A549 (cell line): ENCODE results near the gene C17orf107. TPM values are rescaled to one million over a fixed set of nuclear protein-coding genes. Genes with fewer than 3 reads are reported as not detected.
A peak's percentile ranks its signal among the peaks of the same experiment; 100 is the strongest.

Experiments
- ATAC-seq, 2 experiments: fragments of 200-7000 bp in 1 of 2; fragments of >200 bp in 1 of 2; cut with Nextera tagmentation in 1 of 2; cut with Tn5 transposase in 1 of 2; 3 replicates each; pipeline versions ENCODE4 v1.8.0 to v1.9.1; 2018 to 2020; ENCODE audit warnings: mild to moderate bottlenecking in 1 of 2, moderate library complexity in 1 of 2
- CTCF ChIA-PET: fragments of 300-600 bp; sonication (Branson Sonifier 250); formaldehyde crosslinking; extraction: SDS; loops from one replicate; lab custom pipeline; 2021; ENCODE audit warnings: antibody characterized with exemption, inconsistent platforms; lab: Yijun Ruan, JAX
- POLR2A ChIA-PET: fragments of 350-600 bp; formaldehyde crosslinking; extraction: SDS; loops from one replicate; lab custom pipeline; 2021; ENCODE audit warnings: antibody characterized with exemption, inconsistent platforms; lab: Yijun Ruan, JAX
- DNase-seq, 2 experiments: peaks; one replicate each; pipeline versions ENCODE4 v3.0.0 to v3.0.0-alpha.2; 2011 to 2016; ENCODE audit warnings: low read depth in 1 of 2, low spot score in 1 of 2
- FAIRE-seq: peaks from 2 replicates; lab custom pipeline; 2011; peaks lifted over from hg19 to GRCh38; lab: Jason Lieb, UNC
- H3K27ac ChIP-seq, 2 experiments: fragments of >200 bp; sonication (Bioruptor Twin); formaldehyde crosslinking; 3 replicates each; pipeline ENCODE4 v1.5.1; 2016 to 2017
- H3K4me1 ChIP-seq: fragments of >200 bp; sonication (Bioruptor Twin); formaldehyde crosslinking; 3 replicates; pipeline ENCODE4 v1.6.1; 2016
- H3K4me2 ChIP-seq: fragments of >200 bp; sonication (Bioruptor Twin); formaldehyde crosslinking; 3 replicates; pipeline ENCODE4 v1.6.1; 2016
- H3K4me3 ChIP-seq: fragments of >200 bp; sonication (Bioruptor Twin); formaldehyde crosslinking; 3 replicates; pipeline ENCODE4 v1.5.1; 2016
- H3K9me3 ChIP-seq: fragments of >200 bp; sonication (Bioruptor Twin); formaldehyde crosslinking; 3 replicates; pipeline ENCODE4 v1.6.1; 2016
- BCL3 ChIP-seq: fragments of >200 bp; sonication (Bioruptor Twin); formaldehyde crosslinking; IDR thresholded peaks from 3 replicates; pipeline ENCODE4 v1.6.1; 2016
- EHF ChIP-seq: fragments of 250-450 bp; sonication (Bioruptor Pico); IDR thresholded peaks from 2 replicates; pipeline ENCODE4 v1.5.0; 2020; ENCODE audit warnings: mild to moderate bottlenecking
- ESRRA ChIP-seq: fragments of 150-350 bp; IDR thresholded peaks from 2 replicates; pipeline ENCODE4 v1.6.1; 2014; ENCODE audit warnings: mild to moderate bottlenecking, low read length, borderline replicate concordance
- GATA3 ChIP-seq: IDR thresholded peaks from 2 replicates; pipeline ENCODE4 v1.6.1; 2012; ENCODE audit warnings: borderline replicate concordance
- HMGXB4 ChIP-seq: fragments of 250-450 bp; sonication (Bioruptor Pico); IDR thresholded peaks from 2 replicates; pipeline ENCODE4 v1.5.0; 2021; ENCODE audit warnings: mild to moderate bottlenecking, moderate library complexity, borderline replicate concordance
- HOXA7 ChIP-seq: fragments of 250-450 bp; sonication (Bioruptor Pico); IDR thresholded peaks from 2 replicates; pipeline ENCODE4 v1.5.0; 2020; ENCODE audit warnings: mild to moderate bottlenecking, moderate library complexity
- JUN ChIP-seq, 2 experiments: fragments of >200 bp; sonication (Bioruptor Twin); formaldehyde crosslinking; IDR thresholded peaks; 2 replicates in 1 of 2; 3 replicates in 1 of 2; pipeline ENCODE4 v1.6.1; 2016 to 2017
- KDM1A ChIP-seq: fragments of 200-600 bp; sonication (generic); IDR thresholded peaks from 2 replicates; pipeline ENCODE4 v1.6.1; 2016; ENCODE audit warnings: low read depth, mild to moderate bottlenecking
- MAZ ChIP-seq: fragments of 150-350 bp; IDR thresholded peaks from 2 replicates; pipeline ENCODE4 v1.6.1; 2014; ENCODE audit warnings: antibody characterized with exemption, low read depth, low read length, borderline replicate concordance
- MYC ChIP-seq: IDR thresholded peaks from 2 replicates; pipeline ENCODE4 v1.6.1; 2012; ENCODE audit warnings: mild to moderate bottlenecking, inconsistent platforms, low read length, improper control_type of control experiment, borderline replicate concordance
- PBX3 ChIP-seq: IDR thresholded peaks from 2 replicates; pipeline ENCODE4 v1.6.1; 2012
- POLR2A ChIP-seq: IDR thresholded peaks from 2 replicates; pipeline ENCODE4 v1.6.1; 2012; ENCODE audit warnings: mild to moderate bottlenecking, low read length
- RARB ChIP-seq: fragments of 250-450 bp; sonication (Bioruptor Pico); IDR thresholded peaks from 2 replicates; pipeline ENCODE4 v1.8.0; 2021; ENCODE audit warnings: mild to moderate bottlenecking, moderate library complexity
- RCOR1 ChIP-seq: fragments of 150-350 bp; IDR thresholded peaks from 2 replicates; pipeline ENCODE4 v1.6.1; 2014; ENCODE audit warnings: antibody characterized with exemption, low read length, low read depth
- REST ChIP-seq: fragments of 200-600 bp; sonication (generic); IDR thresholded peaks from 2 replicates; pipeline ENCODE4 v1.6.1; 2016; ENCODE audit warnings: antibody characterized with exemption, mild to moderate bottlenecking, moderate library complexity
- RNF2 ChIP-seq: fragments of 200-600 bp; sonication (generic); IDR thresholded peaks from 2 replicates; pipeline ENCODE4 v1.6.1; 2016; ENCODE audit warnings: low read depth, mild to moderate bottlenecking, antibody characterized with exemption, moderate library complexity, borderline replicate concordance
- TFCP2L1 ChIP-seq: fragments of 250-450 bp; sonication (Bioruptor Pico); IDR thresholded peaks from 2 replicates; pipeline ENCODE4 v1.5.0; 2021; ENCODE audit warnings: mild to moderate bottlenecking
- TP53 ChIP-seq: fragments of 250-450 bp; sonication (Bioruptor Pico); IDR thresholded peaks from 2 replicates; pipeline ENCODE4 v1.5.0; 2021; ENCODE audit warnings: mild to moderate bottlenecking, moderate library complexity
- ZC3H11A ChIP-seq: fragments of 450-650 bp; IDR thresholded peaks from 2 replicates; pipeline ENCODE4 v1.6.1; 2014; ENCODE audit warnings: antibody characterized with exemption, mild to moderate bottlenecking
- WGBS: methylation state at CpG from one replicate; pipeline ENCODE4 v1.1.6; 2017; ENCODE audit errors: missing lambda C conversion rate; 5-methylcytosine and 5-hydroxymethylcytosine counted together
- polyA plus RNA-seq, 4 experiments: library from polyadenylated mRNA; depleted of rRNA in 3 of 4; stranded (reverse); fragments of >200 nt; fragmentation: RNase III in 1 of 4; extraction: RNeasy Plus Mini Kit Qiagen cat#74134 plus additional on column Dnase treatment in 1 of 4; gene quantifications; 2 replicates in 3 of 4; 3 replicates in 1 of 4; pipeline ENCODE4 v1.2.3, GENCODE V29; 2011 to 2017

Gene C17orf107
- polyA plus RNA-seq, 2 of the 4 experiments (the other 2 are of a cell fraction), result 0.13 to 0.30 TPM

- Histone ChIP-seq H3K4me2 (0 out of 3 replicates have a peak overlapping the region, but pooled peaks have one; percentile 1), H3K27ac (0 out of 6 replicates have a peak overlapping the region, but pooled peaks of 1 of the 2 experiments have one; percentile 5), H3K4me1 (peaks cover 65% of the 10 kb centered on the region), H3K9me3 (no peaks in the 10 kb centered on the region), H3K4me3 (no peak overlapping the region)
- no peak for DNase-seq
- ChIA-PET POLR2A (interaction anchor here (1.5 kb wide), 1 partner anchor 25 kb away, joined by 3 read pairs; the partner anchor contains the start of gene SPAG7), CTCF (interaction anchor here (1.2 to 2.6 kb wide), 5 partner anchors 34 to 45 kb away, joined by 3 to 11 read pairs (median 4); partner anchors contain the start of genes CAMTA2 and CHRNE)
- FAIRE-seq, result no peak
- ATAC-seq, result no peak
- TF ChIP-seq TFCP2L1 (CRISPR knock-in tag), result peak; percentile 43; the same call in 1 of the 2 replicates
- TF ChIP-seq RCOR1, result no peak
- 0 out of 3 replicates have a peak, but pooled peaks have one; percentile 20 for TF ChIP-seq BCL3
- TF ChIP-seq HOXA7, result peak; percentile 30; the same call in 1 of the 2 replicates
- 85% methylated on average over 13 of the region's 13 CpGs for WGBS
Observed at GRCh38 chr17:4942760-4943508, 43.6 kb downstream of the C17orf107 start.

GRCh38 chr17:4944163-4944553 lies 44.8 kb downstream of the C17orf107 start:
- TF ChIP-seq GATA3 (0 out of 2 replicates have a peak, but pooled peaks have one; percentile 10), RNF2 (no peak), TFCP2L1 (CRISPR knock-in tag) (peak; percentile 70)
- TF ChIP-seq, all 56 proteins: peak for 2
- peaks cover 55% of the 10 kb centered on the region for H3K4me1 ChIP-seq
- DNase-seq (no peak), ATAC-seq (no peak), FAIRE-seq (no peak)
- 63% methylated on average over 3 of the region's 3 CpGs for WGBS
- H3K9me3 ChIP-seq, result no peaks in the 10 kb centered on the region
- no peak overlapping the region for H3K4me3 ChIP-seq
- ChIA-PET POLR2A (interaction anchor here (5.3 kb wide), 1 partner anchor 23 kb away, joined by 67 read pairs; the partner anchor contains the start of gene SPAG7), CTCF (interaction anchor here (2.6 to 3.7 kb wide), 2 partner anchors 35 to 43 kb away, joined by 11 to 17 read pairs; partner anchors contain the start of gene CAMTA2)
- H3K4me2 ChIP-seq, result peak overlapping the region; percentile 99
- H3K27ac ChIP-seq, result peak overlapping the region in 1 of 2 experiments; percentile 99; a peak in 3 of 6 replicates

GRCh38 chr17:4944554-4945175 lies 45.3 kb downstream of the C17orf107 start:
- Histone ChIP-seq H3K9me3 (no peaks in the 10 kb centered on the region), H3K4me1 (peaks cover 55% of the 10 kb centered on the region), H3K4me3 (peak overlapping the region; percentile 98), H3K27ac (peak overlapping the region; percentile 99), H3K4me2 (peak overlapping the region; percentile 99)
- ATAC-seq, result no peak
- CTCF ChIA-PET, result interaction anchor here (0.6 to 3.7 kb wide), 4 partner anchors 18 to 89 kb away, joined by 3 to 17 read pairs (median 8); partner anchors contain the start of gene CAMTA2
- WGBS, result 62% methylated on average over 8 of the region's 8 CpGs
- POLR2A ChIA-PET, result interaction anchor here (5.3 kb wide), 1 partner anchor 22 kb away, joined by 67 read pairs; the partner anchor contains the start of gene SPAG7
- no peak for DNase-seq
- no peak for FAIRE-seq
- TF ChIP-seq ESRRA (0 out of 2 replicates have a peak, but pooled peaks have one; percentile 27), MYC (no peak), ZC3H11A (no peak), BCL3 (no peak), TP53 (CRISPR knock-in tag) (peak; percentile 81), HMGXB4 (CRISPR knock-in tag) (peak; percentile 19; the same call in 1 of the 2 replicates), KDM1A (no peak), MAZ (no peak), TFCP2L1 (CRISPR knock-in tag) (peak; percentile 61), JUN (IDR thresholded peaks at IDR 0.05) (peak in 1 of 2 experiments; percentile 55; a peak in 3 of 5 replicates), RARB (CRISPR knock-in tag) (peak; percentile 86), EHF (CRISPR knock-in tag) (no peak), REST (no peak), POLR2A (0 out of 2 replicates have a peak, but pooled peaks have one; percentile 3), PBX3 (peak; percentile 81)
